Measurements from ENCODE around the gene METTL27. TPM values are rescaled to one million over a fixed set of nuclear protein-coding genes. Genes with fewer than 3 reads are reported as not detected.

METTL27 gene
- total and polyA plus RNA-seq, 9 of the 15 experiments (the other 6 are each of a cell fraction or from before 2014, with no cell fraction given): 0.08 to 0.82 (median 0.33) TPM; not detected in 4

- TF ChIP-seq ZBTB49 (CRISPR knock-in tag; IDR thresholded peaks at IDR 0.05; ENCODE audit: borderline replicate concordance) (no peak), KAT8 (IDR thresholded peaks at IDR 0.05; ENCODE audit: low read depth) (no peak), MTA2 (IDR thresholded peaks at IDR 0.05; ENCODE audit: low read depth) (peak; percentile 100), ZBTB17 (CRISPR knock-in tag; IDR thresholded peaks at IDR 0.05) (peak; percentile 91), BDP1 (IDR thresholded peaks at IDR 0.05; ENCODE audit: insufficient read depth, insufficient read length) (no peak), MLLT1 (IDR thresholded peaks at IDR 0.05) (peak; percentile 93 to 98; a peak in 3 of 4 replicates), SMARCA4 (IDR thresholded peaks at IDR 0.05) (peak; percentile 100), SAP30 (IDR thresholded peaks at IDR 0.05; ENCODE audit: borderline replicate concordance, insufficient read depth, low read depth, low read length, poor library complexity, severe bottlenecking) (no peak), HMBOX1 (IDR thresholded peaks at IDR 0.05) (peak; percentile 73), ZNF274 (IDR thresholded peaks at IDR 0.05; ENCODE audit: borderline replicate concordance, low read depth, low read length) (peak; percentile 88; the same call in 1 of the 2 replicates), CBFA2T2 (conservative IDR thresholded peaks at IDR 0.05) (peak; percentile 100), IRF1 (CRISPR knock-in tag; IDR thresholded peaks at IDR 0.05; ENCODE audit: borderline replicate concordance) (no peak), PHF21A (IDR thresholded peaks at IDR 0.05; ENCODE audit: borderline replicate concordance, low read depth) (peak; percentile 72; the same call in 1 of the 2 replicates), TCFL5 (CRISPR knock-in tag; conservative IDR thresholded peaks at IDR 0.05) (peak; percentile 88), TAL1 (IDR thresholded peaks at IDR 0.05) (peak; percentile 100), ZNF384 (IDR thresholded peaks at IDR 0.05; ENCODE audit: low read depth, low read length) (peak; percentile 45; the same call in 1 of the 2 replicates), HINFP (tag; conservative IDR thresholded peaks at IDR 0.05; ENCODE audit: low read depth) (no peak), HMGN3 (IDR thresholded peaks at IDR 0.05; ENCODE audit: borderline replicate concordance, extremely low read depth, insufficient read length, low read depth, low read length) (peak; percentile 99), CBX8 (IDR thresholded peaks at IDR 0.05; ENCODE audit: borderline replicate concordance, extremely low read depth, low read depth, low read length, poor library complexity, severe bottlenecking) (no peak), HLTF (IDR thresholded peaks at IDR 0.05) (peak; percentile 100)
Observed at GRCh38 chr7:73885975-73886798, 43.9 kb upstream of the METTL27 start (continued).
